ELR (cell line): ENCODE results near the gene NECTIN1.

Source experiments
- DNase-seq: peaks from one replicate; pipeline ENCODE4 v3.0.0-alpha.2; 2015; ENCODE audit warnings: low read depth

NECTIN1 gene, protein sequence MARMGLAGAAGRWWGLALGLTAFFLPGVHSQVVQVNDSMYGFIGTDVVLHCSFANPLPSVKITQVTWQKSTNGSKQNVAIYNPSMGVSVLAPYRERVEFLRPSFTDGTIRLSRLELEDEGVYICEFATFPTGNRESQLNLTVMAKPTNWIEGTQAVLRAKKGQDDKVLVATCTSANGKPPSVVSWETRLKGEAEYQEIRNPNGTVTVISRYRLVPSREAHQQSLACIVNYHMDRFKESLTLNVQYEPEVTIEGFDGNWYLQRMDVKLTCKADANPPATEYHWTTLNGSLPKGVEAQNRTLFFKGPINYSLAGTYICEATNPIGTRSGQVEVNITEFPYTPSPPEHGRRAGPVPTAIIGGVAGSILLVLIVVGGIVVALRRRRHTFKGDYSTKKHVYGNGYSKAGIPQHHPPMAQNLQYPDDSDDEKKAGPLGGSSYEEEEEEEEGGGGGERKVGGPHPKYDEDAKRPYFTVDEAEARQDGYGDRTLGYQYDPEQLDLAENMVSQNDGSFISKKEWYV

DNA sequence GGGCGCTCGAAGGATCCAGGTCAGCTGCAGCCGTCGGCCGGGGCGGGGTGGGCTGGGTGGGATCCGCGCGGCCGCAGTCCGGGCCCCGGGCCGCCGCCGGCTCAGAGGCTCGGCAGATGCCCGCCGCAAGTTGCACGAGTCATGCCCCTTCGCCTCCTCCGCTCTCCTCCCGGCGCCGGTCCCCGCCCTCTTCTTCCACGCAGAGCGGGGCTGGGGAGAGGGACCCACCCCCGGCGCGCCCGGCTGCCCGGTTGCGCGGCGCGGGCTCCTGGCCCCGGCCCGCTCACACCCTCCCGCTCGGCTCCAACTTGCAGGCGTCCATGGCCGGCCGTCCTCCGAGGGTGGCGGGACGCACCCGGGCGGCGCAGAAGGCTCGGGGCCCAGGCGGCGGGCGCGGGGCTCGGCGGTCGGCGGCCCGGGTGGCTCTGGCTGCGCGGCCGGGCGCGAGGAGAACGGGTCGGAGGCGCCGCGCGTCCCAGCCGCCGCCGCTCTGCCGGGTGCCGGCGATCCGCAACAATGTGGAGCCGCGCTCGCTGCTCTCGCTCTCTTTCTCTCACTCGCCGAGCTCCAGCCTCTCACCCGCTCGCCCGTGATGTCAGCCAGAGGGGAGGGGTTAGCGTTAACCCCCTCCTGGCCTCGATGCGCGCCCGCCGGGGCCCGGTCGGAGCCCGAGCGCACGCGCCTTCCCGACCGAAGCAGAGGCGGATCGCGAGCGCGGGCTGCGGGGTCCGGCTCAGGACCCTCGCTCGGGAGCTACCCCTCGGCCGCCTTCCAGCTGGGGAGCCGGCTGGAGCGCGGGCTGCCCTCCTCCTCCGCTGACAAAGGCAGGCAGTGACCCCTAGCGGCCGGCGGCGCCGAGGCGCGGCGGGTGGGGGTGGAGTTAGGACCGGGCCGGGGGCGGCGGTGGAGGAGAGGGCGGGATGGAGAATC, at the start of gene NECTIN1:
Gene NECTIN1, minus strand, starts transcription at position 550 of the 930 bp plus-strand sequence. CDS start 647 bp downstream, outside the sequence.
- peak; percentile 87 for DNase-seq

DNA sequence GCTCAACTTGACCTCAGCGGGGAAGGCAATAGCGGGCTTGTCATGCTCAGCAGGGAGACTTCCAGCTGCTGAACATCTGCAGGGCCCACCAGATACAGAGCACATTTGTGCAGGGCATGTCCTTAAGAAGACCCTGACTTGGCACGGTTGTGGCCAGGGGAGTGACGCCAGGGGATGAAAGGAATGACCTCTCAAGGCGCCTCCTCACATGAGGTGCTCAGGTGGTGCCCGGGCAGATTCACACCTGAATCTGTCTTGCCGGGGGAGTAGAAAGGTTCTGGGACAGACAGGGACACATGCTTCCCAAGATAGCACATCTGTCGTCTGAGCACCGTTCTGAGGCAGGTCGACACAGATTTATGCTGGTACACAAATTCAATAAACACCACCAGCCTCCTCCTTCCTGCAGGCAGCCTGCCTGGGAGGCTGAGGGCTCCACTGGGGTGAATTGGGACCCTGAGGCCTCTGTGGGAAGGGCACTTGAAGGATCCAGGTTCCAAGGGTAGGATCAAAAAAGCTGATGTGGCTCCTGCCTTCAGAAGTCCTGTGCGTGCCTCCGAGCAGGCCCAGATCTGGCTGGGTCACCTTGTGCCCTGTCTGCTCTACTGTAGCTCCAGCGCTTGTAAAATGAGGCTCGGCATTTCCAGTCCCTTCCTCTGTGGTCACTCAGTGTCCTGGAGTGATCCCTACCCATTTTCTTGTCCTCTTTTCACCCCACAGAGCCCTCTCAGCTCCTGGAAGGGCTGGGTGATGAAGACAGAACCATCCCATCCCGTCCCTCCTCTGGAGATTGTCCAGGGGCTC, 49.6 kb upstream of the NECTIN1 start:
- no peak for DNase-seq

DNA sequence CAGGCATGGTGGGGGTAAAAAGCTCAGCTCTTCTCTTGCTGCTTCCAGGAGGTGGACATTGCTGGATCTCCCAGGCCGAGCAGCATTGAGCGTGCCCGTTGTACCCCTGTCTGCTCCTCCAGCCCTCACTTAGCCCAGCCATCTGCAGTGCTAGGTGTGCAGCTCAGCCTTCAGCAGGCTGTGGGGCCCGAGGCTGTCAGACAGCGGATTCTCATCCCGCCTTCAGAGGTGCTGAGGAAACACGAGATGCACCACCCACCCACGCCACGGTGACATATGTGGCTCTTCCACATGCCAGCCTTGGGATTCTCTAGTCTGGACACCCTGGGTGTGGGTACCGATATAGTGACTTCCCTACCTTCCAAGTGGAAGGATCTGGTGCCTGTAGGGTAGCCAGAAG, 48.9 kb upstream of the NECTIN1 start:
- no peak for DNase-seq

DNA sequence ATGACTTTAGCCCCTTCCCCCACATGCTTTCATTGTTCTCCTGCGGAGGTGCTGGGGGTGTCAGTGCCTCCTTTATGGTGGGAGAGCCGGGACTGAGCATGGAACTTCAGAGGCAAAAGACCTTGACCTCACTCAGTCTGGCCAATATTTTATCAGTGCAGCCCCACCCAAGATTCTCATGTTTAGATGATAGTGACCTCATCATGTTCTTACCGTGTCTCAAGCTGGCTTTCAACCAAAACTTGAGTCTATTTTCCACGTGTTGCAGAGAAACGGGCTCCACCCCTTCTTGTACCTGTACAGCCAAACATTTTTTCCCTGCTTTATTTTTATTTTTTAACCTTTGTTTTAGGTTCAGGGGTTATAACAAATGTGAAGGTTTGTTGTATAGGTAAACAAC, 47.7 kb upstream of the NECTIN1 start:
- DNase-seq: no peak

- no peak for DNase-seq
Observed at GRCh38 chr11:119776031-119776636, 47.1 kb upstream of the NECTIN1 start.

DNA sequence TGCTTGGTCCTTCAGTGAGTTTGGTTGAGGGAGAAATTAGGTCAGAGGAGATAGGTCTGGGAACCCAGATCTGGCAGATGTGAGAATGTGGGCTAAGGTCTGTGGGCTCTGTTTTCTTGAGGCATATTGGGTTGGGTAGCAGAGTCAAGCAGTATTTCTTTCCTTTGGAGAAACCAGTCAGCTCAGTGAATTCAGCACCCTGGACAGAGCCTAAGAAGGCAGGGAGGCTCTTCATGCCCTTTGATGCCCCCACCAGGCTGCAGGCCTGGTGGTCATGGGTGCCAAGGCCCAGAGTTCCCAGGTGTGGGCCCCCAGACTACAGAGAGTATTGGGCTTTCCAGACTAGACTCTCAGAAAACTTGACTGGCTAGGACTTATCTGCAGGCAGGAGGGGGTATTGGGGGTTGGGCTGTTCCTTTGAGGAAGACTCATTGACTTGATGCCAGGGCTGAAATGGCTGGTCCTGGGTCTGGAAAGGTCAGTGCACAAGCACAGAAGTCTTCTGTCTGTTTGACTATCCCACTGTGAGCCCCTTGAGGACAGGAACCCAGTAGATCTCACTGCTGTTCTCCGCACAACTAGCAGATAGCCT, 45.3 kb upstream of the NECTIN1 start:
- DNase-seq: peak; percentile 42

DNA sequence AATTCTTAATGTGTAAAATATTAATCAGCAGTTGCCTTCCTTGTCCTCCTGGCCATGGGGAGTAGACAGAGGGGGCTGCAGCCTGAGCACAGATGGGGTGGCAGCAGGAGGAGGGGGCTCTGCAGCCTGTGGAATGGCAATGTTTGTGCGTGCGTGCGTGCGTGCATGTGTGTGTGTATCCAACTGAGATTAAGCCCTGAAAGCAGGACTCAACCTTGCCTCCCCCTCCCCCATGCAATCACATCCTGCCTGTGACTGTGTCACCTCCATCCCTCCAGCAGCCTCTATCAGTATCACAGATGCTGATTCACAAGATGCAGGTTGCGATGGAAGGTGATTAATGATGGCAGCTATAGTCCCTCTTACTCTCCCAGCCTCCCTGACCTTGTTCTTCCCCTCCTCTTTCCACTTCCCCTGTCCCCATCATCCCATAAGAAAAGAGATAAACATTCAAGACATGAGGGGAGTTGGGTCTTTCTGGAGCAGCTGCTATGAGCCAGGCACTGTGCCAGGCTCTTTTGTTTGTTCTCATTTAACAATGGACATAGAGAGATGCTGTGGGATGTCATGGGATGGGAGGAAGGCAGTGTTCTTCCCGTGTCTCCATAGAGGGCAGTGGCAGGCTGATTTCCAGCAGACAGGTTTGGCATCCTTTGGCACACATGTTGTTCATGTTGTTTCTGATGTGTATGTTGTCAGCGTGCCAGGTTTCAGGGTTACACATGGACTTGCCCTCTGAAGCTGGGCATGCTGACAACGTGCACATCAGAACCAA, 43.8 kb upstream of the NECTIN1 start:
- no peak for DNase-seq

DNA sequence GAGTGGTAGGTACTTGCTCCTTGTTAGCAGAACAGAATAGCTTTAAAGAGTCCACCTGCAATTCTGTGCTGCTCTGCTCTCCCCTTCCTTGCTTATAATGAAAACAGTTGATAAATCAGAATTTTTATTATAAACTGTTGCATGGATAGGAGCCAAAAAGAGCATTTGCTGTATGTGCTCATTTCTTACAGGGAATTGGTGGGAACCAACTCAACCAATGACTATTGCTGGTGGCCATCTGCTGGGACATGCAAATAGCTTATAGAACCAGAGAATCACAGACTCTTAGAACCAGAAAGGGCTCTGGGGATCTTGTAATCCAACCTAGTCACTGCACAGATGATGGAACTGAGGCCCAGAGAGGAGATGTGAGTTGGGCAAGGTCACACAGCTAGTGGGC, 43.1 kb upstream of the NECTIN1 start:
- no peak for DNase-seq

DNA sequence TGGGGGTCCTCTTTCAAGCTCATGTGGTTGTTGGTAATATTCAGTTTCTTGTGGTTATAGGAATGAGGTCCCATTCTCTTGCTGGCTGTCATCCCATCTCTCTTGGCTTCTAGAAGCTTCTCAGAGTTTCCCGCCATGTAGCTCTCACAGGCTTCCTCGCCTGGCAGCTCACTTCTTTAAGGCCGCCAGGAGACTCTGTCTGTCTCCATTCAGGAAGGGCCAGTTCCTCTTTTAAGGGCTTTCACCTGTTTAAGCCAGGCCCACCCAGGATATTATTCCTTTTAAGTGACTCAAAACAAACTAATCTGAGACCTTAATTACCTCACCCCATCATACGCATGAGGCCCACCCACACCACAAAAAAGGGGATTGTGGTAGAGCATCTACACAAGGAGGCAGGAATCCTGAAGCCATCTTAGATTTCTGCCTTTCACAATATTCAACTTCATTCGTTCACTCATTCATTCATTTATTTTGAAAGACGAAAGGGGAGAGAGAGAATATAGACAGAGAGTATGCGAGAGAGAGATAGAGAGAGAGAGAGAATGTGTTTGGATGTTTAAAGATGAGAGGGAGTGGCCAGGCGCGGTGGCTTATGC, 42.3 kb upstream of the NECTIN1 start:
- no peak for DNase-seq

- no peak for DNase-seq
Observed at GRCh38 chr11:119765628-119766027, 36.6 kb upstream of the NECTIN1 start.

DNA sequence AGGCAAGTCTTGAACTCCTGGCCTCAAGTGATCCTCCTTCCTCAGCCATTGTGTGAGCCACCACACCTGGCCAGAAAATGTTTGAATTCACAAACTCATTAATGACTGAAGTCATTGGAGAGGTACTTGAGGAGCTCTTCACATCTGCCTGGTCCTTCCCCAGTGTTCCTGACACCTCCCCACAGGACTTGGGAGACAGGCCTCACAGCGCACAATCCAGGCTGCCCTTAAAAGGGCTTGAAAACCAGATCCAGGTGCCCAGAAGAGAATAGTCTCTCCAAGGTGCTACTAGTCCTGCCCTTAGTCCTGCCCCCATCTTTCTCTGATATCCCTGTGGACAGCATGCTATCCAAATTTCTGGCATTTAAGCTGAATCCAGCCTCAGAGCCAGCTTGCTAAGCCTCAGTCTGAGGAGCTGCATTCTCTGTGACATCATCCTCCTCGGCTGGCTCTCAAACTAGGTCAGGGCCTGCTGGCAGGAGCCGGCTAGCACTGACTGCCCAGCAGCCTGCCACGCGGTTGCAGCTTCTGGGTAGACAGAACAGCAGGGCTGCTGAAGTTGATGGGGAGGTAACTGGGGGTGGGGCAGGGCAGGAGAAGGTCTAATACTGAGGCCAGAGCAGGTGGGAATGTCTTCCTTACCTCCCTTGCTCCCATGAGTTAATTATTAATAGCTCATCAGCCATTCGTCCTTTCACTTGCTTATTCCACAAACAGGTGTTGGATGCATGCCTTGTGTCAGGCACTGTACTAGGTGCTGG, 35.3 kb upstream of the NECTIN1 start:
- no peak for DNase-seq

GRCh38 chr11:119763071-119763728, 34.2 kb upstream of the NECTIN1 start:
- DNase-seq: no peak

GRCh38 chr11:119759747-119760412, 30.9 kb upstream of the NECTIN1 start:
- no peak for DNase-seq

DNA sequence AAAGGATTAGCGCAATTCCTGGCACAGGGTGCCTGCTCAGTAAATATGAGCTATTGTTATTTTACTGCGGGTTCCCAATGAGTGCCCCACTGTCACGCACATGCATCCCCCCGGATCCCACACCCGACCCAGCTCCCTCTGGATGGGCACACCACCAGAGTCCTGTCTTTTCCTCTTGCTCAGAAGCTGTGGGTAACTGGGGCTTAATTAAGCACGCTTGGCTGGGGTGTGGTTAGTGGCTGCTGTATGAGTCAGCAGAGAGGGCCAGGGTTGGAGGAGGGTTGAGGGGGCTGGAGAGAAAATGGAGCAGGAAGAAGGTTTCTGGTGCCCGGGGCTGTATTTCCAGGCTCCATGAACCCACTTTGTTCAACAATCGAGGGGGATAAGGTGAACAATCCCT, 30.3 kb upstream of the NECTIN1 start:
- DNase-seq: peak; percentile 49

- DNase-seq: peak; percentile 35
Observed at GRCh38 chr11:119758291-119758690, 29.3 kb upstream of the NECTIN1 start.

- no peak for DNase-seq
Observed at GRCh38 chr11:119757378-119757777, 28.4 kb upstream of the NECTIN1 start.

GRCh38 chr11:119756169-119756865, 27.3 kb upstream of the NECTIN1 start:
- no peak for DNase-seq
